ENCODE data around the gene GJC2. TPM values are rescaled to one million over a fixed set of nuclear protein-coding genes. Genes with fewer than 3 reads are reported as not detected.

The GJC2 gene
- total and polyA plus RNA-seq, 3 experiments from 2014 or later, result 0.57 to 1.1 TPM; not detected in 1

- H3K9me3 ChIP-seq (ENCODE audit: low read length), result no peaks in the 10 kb centered on the region
- H3K4me3 ChIP-seq (ENCODE audit: low read length), result no peak overlapping the region
- Mint-ChIP-seq H3K4me1 (no peaks in the 10 kb centered on the region), H3K27me3 (peaks cover 0 to 1% of the 10 kb centered on the region in 2 donors), H3K27ac (peak overlapping the region in 1 of 8 donors; percentile 65), H3K36me3 (no peaks in the 10 kb centered on the region), H3K9me3 (no peaks in the 10 kb centered on the region), H3K4me3 (no peak overlapping the region)
- no peak overlapping the region for H3K27ac ChIP-seq (ENCODE audit: low read depth, low read length)
- no peaks in the 10 kb centered on the region for H3K4me1 ChIP-seq (ENCODE audit: insufficient read depth, low read length)
- no peaks in the 10 kb centered on the region for H3K27me3 ChIP-seq (ENCODE audit: insufficient read depth, low read length, poor library complexity, severe bottlenecking)
- H3K36me3 ChIP-seq (ENCODE audit: insufficient read depth, low read length), result no peaks in the 10 kb centered on the region
- ChIA-PET CTCF (no interaction called here), POLR2A (no interaction called here)
- no peak for DNase-seq
Observed at GRCh38 chr1:228117335-228117734, 32.4 kb upstream of the GJC2 start.

GRCh38 chr1:228118040-228118439 lies 31.7 kb upstream of the GJC2 start:
- Histone ChIP-seq H3K4me3 (ENCODE audit: low read length) (no peak overlapping the region), H3K27me3 (ENCODE audit: insufficient read depth, low read length, poor library complexity, severe bottlenecking) (no peaks in the 10 kb centered on the region), H3K9me3 (ENCODE audit: low read length) (no peaks in the 10 kb centered on the region), H3K36me3 (ENCODE audit: insufficient read depth, low read length) (no peaks in the 10 kb centered on the region), H3K4me1 (ENCODE audit: insufficient read depth, low read length) (no peaks in the 10 kb centered on the region), H3K27ac (ENCODE audit: low read depth, low read length) (no peak overlapping the region)
- H3K9me3 Mint-ChIP-seq, result no peaks in the 10 kb centered on the region
- H3K27me3 Mint-ChIP-seq, result peaks cover 0 to 1% of the 10 kb centered on the region in 2 donors
- no peaks in the 10 kb centered on the region for H3K4me1 Mint-ChIP-seq
- no peaks in the 10 kb centered on the region for H3K36me3 Mint-ChIP-seq
- no peak overlapping the region for H3K27ac Mint-ChIP-seq
- ChIA-PET POLR2A (no interaction called here), CTCF (interaction anchor here (1.2 kb wide), 1 partner anchor 12 kb away, joined by 4 read pairs; no protein-coding TSS in a partner anchor)
- no peak for DNase-seq
- H3K4me3 Mint-ChIP-seq, result no peak overlapping the region

- no peaks in the 10 kb centered on the region for H3K36me3 ChIP-seq (ENCODE audit: insufficient read depth, low read length)
- no peaks in the 10 kb centered on the region for H3K36me3 Mint-ChIP-seq
- H3K27ac Mint-ChIP-seq, result no peak overlapping the region
- no peaks in the 10 kb centered on the region for H3K9me3 Mint-ChIP-seq
- H3K4me3 Mint-ChIP-seq, result no peak overlapping the region
- H3K9me3 ChIP-seq (ENCODE audit: low read length), result no peaks in the 10 kb centered on the region
- no peaks in the 10 kb centered on the region for H3K4me1 Mint-ChIP-seq
- CTCF ChIA-PET, result interaction anchor here (3.7 kb wide), 1 partner anchor 10 kb away, joined by 13 read pairs; no protein-coding TSS in a partner anchor
- POLR2A ChIA-PET, result no interaction called here
- H3K4me1 ChIP-seq (ENCODE audit: insufficient read depth, low read length), result no peaks in the 10 kb centered on the region
- H3K27me3 Mint-ChIP-seq, result peaks cover 0 to 1% of the 10 kb centered on the region in 2 donors
- no peaks in the 10 kb centered on the region for H3K27me3 ChIP-seq (ENCODE audit: insufficient read depth, low read length, poor library complexity, severe bottlenecking)
- no peak for DNase-seq
- H3K27ac ChIP-seq (ENCODE audit: low read depth, low read length), result no peak overlapping the region
- H3K4me3 ChIP-seq (ENCODE audit: low read length), result no peak overlapping the region
Observed at GRCh38 chr1:228120351-228120750, 29.4 kb upstream of the GJC2 start.

GRCh38 chr1:228120857-228121489 lies 28.8 kb upstream of the GJC2 start:
- Histone ChIP-seq H3K27ac (ENCODE audit: low read depth, low read length) (no peak overlapping the region), H3K9me3 (ENCODE audit: low read length) (no peaks in the 10 kb centered on the region), H3K27me3 (ENCODE audit: insufficient read depth, low read length, poor library complexity, severe bottlenecking) (no peaks in the 10 kb centered on the region), H3K4me1 (ENCODE audit: insufficient read depth, low read length) (no peaks in the 10 kb centered on the region), H3K36me3 (ENCODE audit: insufficient read depth, low read length) (no peaks in the 10 kb centered on the region), H3K4me3 (ENCODE audit: low read length) (no peak overlapping the region)
- Mint-ChIP-seq H3K27me3 (peaks cover 0 to 1% of the 10 kb centered on the region in 2 donors), H3K27ac (no peak overlapping the region), H3K9me3 (no peaks in the 10 kb centered on the region), H3K4me1 (no peaks in the 10 kb centered on the region), H3K4me3 (no peak overlapping the region), H3K36me3 (no peaks in the 10 kb centered on the region)
- DNase-seq, result no peak
- POLR2A ChIA-PET, result no interaction called here
- CTCF ChIA-PET, result interaction anchor here (3.7 kb wide), 1 partner anchor 10 kb away, joined by 13 read pairs; no protein-coding TSS in a partner anchor

- Mint-ChIP-seq H3K36me3 (no peaks in the 10 kb centered on the region), H3K9me3 (no peaks in the 10 kb centered on the region), H3K27ac (peak overlapping the region in 1 of 8 donors; percentile 7), H3K4me3 (no peak overlapping the region), H3K27me3 (peaks cover 0 to under 1% of the 10 kb centered on the region in 2 donors), H3K4me1 (no peaks in the 10 kb centered on the region)
- Histone ChIP-seq H3K27ac (ENCODE audit: low read depth, low read length) (no peak overlapping the region), H3K9me3 (ENCODE audit: low read length) (no peaks in the 10 kb centered on the region), H3K36me3 (ENCODE audit: insufficient read depth, low read length) (no peaks in the 10 kb centered on the region), H3K4me1 (ENCODE audit: insufficient read depth, low read length) (no peaks in the 10 kb centered on the region), H3K4me3 (ENCODE audit: low read length) (no peak overlapping the region), H3K27me3 (ENCODE audit: insufficient read depth, low read length, poor library complexity, severe bottlenecking) (no peaks in the 10 kb centered on the region)
- ChIA-PET CTCF (interaction anchor here (1.2 to 3.7 kb wide), 2 partner anchors 8 to 392 kb away, joined by 4 to 13 read pairs; no protein-coding TSS in a partner anchor), POLR2A (no interaction called here)
- no peak for DNase-seq
Observed at GRCh38 chr1:228122921-228123441, 26.7 kb upstream of the GJC2 start.

- ChIA-PET POLR2A (no interaction called here), CTCF (no interaction called here)
- no peak overlapping the region for H3K27ac Mint-ChIP-seq
- no peak overlapping the region for H3K4me3 Mint-ChIP-seq
- Histone ChIP-seq H3K27ac (ENCODE audit: low read depth, low read length) (no peak overlapping the region), H3K4me1 (ENCODE audit: insufficient read depth, low read length) (no peaks in the 10 kb centered on the region), H3K4me3 (ENCODE audit: low read length) (no peak overlapping the region), H3K36me3 (ENCODE audit: insufficient read depth, low read length) (no peaks in the 10 kb centered on the region), H3K27me3 (ENCODE audit: insufficient read depth, low read length, poor library complexity, severe bottlenecking) (no peaks in the 10 kb centered on the region), H3K9me3 (ENCODE audit: low read length) (no peaks in the 10 kb centered on the region)
- no peaks in the 10 kb centered on the region for H3K4me1 Mint-ChIP-seq
- DNase-seq, result no peak
- H3K27me3 Mint-ChIP-seq, result peaks cover 0 to 6% of the 10 kb centered on the region in 2 donors
- no peaks in the 10 kb centered on the region for H3K9me3 Mint-ChIP-seq
- no peaks in the 10 kb centered on the region for H3K36me3 Mint-ChIP-seq
Observed at GRCh38 chr1:228123505-228123904, 26.2 kb upstream of the GJC2 start.

- Mint-ChIP-seq H3K4me1 (no peaks in the 10 kb centered on the region), H3K4me3 (no peak overlapping the region), H3K9me3 (no peaks in the 10 kb centered on the region), H3K27ac (no peak overlapping the region), H3K27me3 (peaks cover under 1 to 6% of the 10 kb centered on the region in 2 donors), H3K36me3 (no peaks in the 10 kb centered on the region)
- CTCF ChIA-PET, result no interaction called here
- no peak overlapping the region for H3K27ac ChIP-seq (ENCODE audit: low read depth, low read length)
- POLR2A ChIA-PET, result no interaction called here
- H3K9me3 ChIP-seq (ENCODE audit: low read length), result no peaks in the 10 kb centered on the region
- DNase-seq, result no peak
- H3K4me1 ChIP-seq (ENCODE audit: insufficient read depth, low read length), result no peaks in the 10 kb centered on the region
- no peak overlapping the region for H3K4me3 ChIP-seq (ENCODE audit: low read length)
- no peaks in the 10 kb centered on the region for H3K27me3 ChIP-seq (ENCODE audit: insufficient read depth, low read length, poor library complexity, severe bottlenecking)
- H3K36me3 ChIP-seq (ENCODE audit: insufficient read depth, low read length), result no peaks in the 10 kb centered on the region
Observed at GRCh38 chr1:228125185-228125584, 24.5 kb upstream of the GJC2 start.

- DNase-seq, result no peak
- CTCF ChIA-PET, result interaction anchor here (1.1 to 5.3 kb wide), 6 partner anchors 11 to 384 kb away, joined by 3 to 59 read pairs (median 9); partner anchors contain the start of gene IBA57
- Histone ChIP-seq H3K36me3 (ENCODE audit: insufficient read depth, low read length) (no peaks in the 10 kb centered on the region), H3K27ac (ENCODE audit: low read depth, low read length) (no peak overlapping the region), H3K4me3 (ENCODE audit: low read length) (no peak overlapping the region), H3K4me1 (ENCODE audit: insufficient read depth, low read length) (no peaks in the 10 kb centered on the region), H3K9me3 (ENCODE audit: low read length) (no peaks in the 10 kb centered on the region), H3K27me3 (ENCODE audit: insufficient read depth, low read length, poor library complexity, severe bottlenecking) (no peaks in the 10 kb centered on the region)
- POLR2A ChIA-PET, result interaction anchor here (0.6 kb wide), 1 partner anchor 359 kb away, joined by 3 read pairs; no protein-coding TSS in a partner anchor
- peaks cover 13 to 19% (median 14%) of the 10 kb centered on the region in 3 donors for H3K4me1 Mint-ChIP-seq
- H3K27ac Mint-ChIP-seq, result no peak overlapping the region
- no peaks in the 10 kb centered on the region for H3K9me3 Mint-ChIP-seq
- peaks cover 8 to 9% of the 10 kb centered on the region in 2 donors for H3K27me3 Mint-ChIP-seq
- no peaks in the 10 kb centered on the region for H3K36me3 Mint-ChIP-seq
- no peak overlapping the region for H3K4me3 Mint-ChIP-seq
Observed at GRCh38 chr1:228131766-228132165, 18.0 kb upstream of the GJC2 start.
